AG10803 (cell line): ENCODE results near the gene HDAC9.

Experiments
- DNase-seq: peaks from one replicate; pipeline ENCODE4 v3.0.0; 2010; ENCODE audit warnings: low read depth
- H3K4me3 ChIP-seq: 2 replicates; pipeline ENCODE4 v1.5.1; 2011; ENCODE audit warnings: mild to moderate bottlenecking, low read length, control low read depth
- CTCF ChIP-seq: conservative IDR thresholded peaks from 2 replicates; pipeline ENCODE4 v1.5.1; 2011; ENCODE audit warnings: mild to moderate bottlenecking, low read length, control low read depth, inconsistent platforms

HDAC9 gene

GRCh38 chr7:19016140-19016539 lies 520.6 kb downstream of the HDAC9 start:
- TF ChIP-seq CTCF: no peak
- DNase-seq: peak; percentile 17
- H3K4me3 ChIP-seq: no peak overlapping the region

DNA sequence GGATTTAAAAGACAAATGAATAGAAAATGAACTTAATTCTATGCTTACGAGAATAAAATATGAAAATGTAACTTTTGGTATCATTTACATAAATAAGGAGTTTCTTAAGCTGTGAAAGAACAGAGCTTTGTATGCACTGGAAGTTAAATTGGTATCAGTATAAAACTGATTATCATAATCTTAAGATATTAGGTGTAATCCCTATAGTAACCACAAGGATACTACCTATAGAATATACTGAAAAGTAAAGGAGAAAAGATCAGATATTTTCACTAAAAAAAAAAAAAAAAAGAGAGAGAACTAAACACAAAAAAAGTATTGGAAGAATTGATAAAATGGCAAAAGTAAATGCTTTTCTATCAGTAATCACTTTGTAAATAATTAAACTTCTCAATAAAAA lies 521.8 kb downstream of the HDAC9 start:
- no peak for TF ChIP-seq CTCF
- no peak overlapping the region for H3K4me3 ChIP-seq
- DNase-seq: no peak

DNA sequence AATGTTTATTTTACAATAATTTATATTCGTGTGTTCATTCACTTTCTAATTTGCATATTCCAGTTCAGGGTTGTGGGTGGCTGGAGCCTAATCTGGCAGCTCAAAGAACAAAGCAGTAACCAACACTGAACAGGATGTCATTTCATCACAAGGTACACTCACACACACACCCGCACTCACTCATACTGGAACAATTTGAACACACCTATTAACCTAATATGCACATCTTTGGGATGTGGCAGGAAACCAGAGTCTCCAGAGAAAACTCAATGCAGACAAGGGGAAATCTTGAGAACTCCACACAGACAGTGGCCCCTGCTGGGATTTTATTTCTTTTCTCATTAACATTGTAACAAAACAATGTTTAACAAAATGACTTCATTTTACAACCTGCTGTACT lies 524.5 kb downstream of the HDAC9 start:
- TF ChIP-seq CTCF: no peak
- no peak for DNase-seq

DNA sequence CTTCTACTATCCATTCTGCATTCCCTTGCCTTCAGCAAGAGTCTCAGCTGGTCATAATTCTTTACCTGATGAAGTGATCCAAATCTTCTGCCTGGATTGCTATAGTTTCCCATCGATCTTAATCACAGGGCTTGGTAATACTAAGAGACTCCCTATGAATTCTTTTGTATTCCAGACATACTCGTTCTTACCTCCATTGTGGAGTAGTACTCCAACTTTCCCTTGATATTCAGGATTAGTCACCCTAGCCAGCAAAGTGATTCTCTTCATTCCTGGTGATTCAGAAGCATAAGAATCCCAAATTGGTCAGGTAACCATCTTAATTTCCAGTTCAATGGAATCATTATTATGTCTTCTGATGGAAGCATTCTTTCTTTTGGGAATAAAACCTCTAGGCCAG lies 525.2 kb downstream of the HDAC9 start:
- no peak overlapping the region for H3K4me3 ChIP-seq
- no peak for TF ChIP-seq CTCF
- peak; percentile 46 for DNase-seq

More for the DNA sequence above, 524.5 kb downstream of the HDAC9 start:
- no peak overlapping the region for H3K4me3 ChIP-seq

DNA sequence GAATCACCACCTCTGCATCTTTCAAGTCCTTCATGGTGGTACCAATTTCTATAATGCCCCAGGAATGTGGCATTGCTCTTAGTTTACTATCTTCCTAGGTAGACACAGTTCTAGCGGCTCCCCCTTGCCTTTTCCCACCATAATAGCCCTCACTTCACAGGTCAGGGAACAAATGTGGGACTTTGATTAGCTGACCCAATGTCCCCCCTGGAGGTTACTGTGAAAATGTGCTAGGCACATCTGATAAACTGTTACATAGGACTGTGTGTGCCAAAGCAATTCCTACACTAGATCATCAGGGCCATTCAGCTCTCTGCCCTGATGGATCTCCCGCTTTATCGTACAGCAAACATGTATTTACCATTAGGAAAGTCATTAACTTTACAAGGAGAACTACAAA lies 527.9 kb downstream of the HDAC9 start:
- H3K4me3 ChIP-seq: no peak overlapping the region
- no peak for DNase-seq
- no peak for TF ChIP-seq CTCF

DNA sequence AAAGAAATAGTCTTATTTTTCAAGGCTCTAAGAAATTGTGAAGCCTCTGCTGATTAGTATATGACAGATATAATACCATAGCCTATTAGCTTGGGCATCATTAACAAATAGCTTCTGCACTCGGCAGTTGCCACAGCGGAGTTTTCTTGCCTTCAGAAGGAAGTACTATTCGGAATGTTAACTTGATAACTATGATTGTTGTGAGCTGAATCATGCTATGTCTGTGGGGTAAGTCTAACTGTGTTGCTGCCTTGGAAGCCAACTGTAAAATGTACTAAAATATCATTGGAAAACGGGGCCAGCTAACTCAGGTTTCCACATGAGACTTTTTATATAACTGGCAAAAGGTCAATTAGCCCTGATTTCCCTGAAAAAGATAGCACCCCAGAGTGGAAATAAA lies 528.7 kb downstream of the HDAC9 start:
- peak; percentile 92 for DNase-seq
- TF ChIP-seq CTCF: no peak
- no peak overlapping the region for H3K4me3 ChIP-seq

DNA sequence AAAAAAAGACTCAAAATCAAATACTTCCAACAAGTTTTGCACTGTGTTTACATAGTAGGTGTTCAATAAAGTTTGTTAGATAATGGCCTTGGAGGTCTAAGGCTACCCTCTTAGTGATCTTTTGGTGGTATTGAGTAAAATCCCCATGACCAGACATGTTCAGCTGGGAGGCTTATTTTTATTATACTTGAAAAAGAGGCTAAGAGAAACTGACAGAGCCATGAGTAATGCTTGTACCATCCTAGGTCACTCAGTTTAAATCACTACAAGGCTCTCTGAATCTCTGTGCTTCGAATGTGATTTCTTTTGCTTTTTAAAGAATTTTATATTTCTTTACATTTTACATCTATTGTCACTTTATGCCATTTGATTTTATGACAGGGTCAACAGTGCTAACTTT lies 531.3 kb downstream of the HDAC9 start:
- H3K4me3 ChIP-seq: no peak overlapping the region
- peak; percentile 48 for DNase-seq
- TF ChIP-seq CTCF: no peak
